ENCODE measurements around the gene MIR17HG. TPM values are rescaled to one million over a fixed set of nuclear protein-coding genes. Genes with fewer than 3 reads are reported as not detected.

Gene MIR17HG
- total RNA-seq, 1 donor from 2014 or later = not detected

- H3K27ac ChIP-seq = no peak overlapping the region
- no peak for DNase-seq (ENCODE audit: low spot score in 2 of 2)
- no peak overlapping the region for H3K4me3 ChIP-seq
- H3K4me1 ChIP-seq = no peaks in the 10 kb centered on the region
- H3K27me3 ChIP-seq = no peaks in the 10 kb centered on the region
- no peaks in the 10 kb centered on the region for H3K36me3 ChIP-seq
- TF ChIP-seq CTCF (IDR thresholded peaks at IDR 0.05) = no peak
- intact Hi-C loops (cut with DNase I) = no loop called here
- no peaks in the 10 kb centered on the region for H3K9me3 ChIP-seq
Measured at GRCh38 chr13:91305652-91306051, 41.8 kb upstream of the MIR17HG start.

GRCh38 chr13:91307887-91308286, 39.6 kb upstream of the MIR17HG start:
- H3K27ac ChIP-seq = no peak overlapping the region
- no peak for DNase-seq (ENCODE audit: low spot score in 2 of 2)
- no peak overlapping the region for H3K4me3 ChIP-seq
- intact Hi-C loops (cut with DNase I) = no loop called here
- TF ChIP-seq CTCF (IDR thresholded peaks at IDR 0.05) = no peak
- no peaks in the 10 kb centered on the region for H3K4me1 ChIP-seq
- no peaks in the 10 kb centered on the region for H3K36me3 ChIP-seq
- H3K27me3 ChIP-seq = no peaks in the 10 kb centered on the region
- H3K9me3 ChIP-seq = no peaks in the 10 kb centered on the region

GRCh38 chr13:91308299-91308698, 39.2 kb upstream of the MIR17HG start:
- no peak for DNase-seq (ENCODE audit: low spot score in 2 of 2)
- Histone ChIP-seq H3K27me3 (no peaks in the 10 kb centered on the region), H3K4me3 (no peak overlapping the region), H3K27ac (no peak overlapping the region), H3K9me3 (no peaks in the 10 kb centered on the region), H3K36me3 (no peaks in the 10 kb centered on the region), H3K4me1 (no peaks in the 10 kb centered on the region)
- no peak for TF ChIP-seq CTCF (IDR thresholded peaks at IDR 0.05)
- intact Hi-C loops (cut with DNase I) = no loop called here

GRCh38 chr13:91311491-91311890, 36.0 kb upstream of the MIR17HG start:
- Histone ChIP-seq H3K36me3 (no peaks in the 10 kb centered on the region), H3K9me3 (no peaks in the 10 kb centered on the region), H3K27ac (no peak overlapping the region), H3K4me1 (no peaks in the 10 kb centered on the region), H3K4me3 (no peak overlapping the region), H3K27me3 (no peaks in the 10 kb centered on the region)
- no peak for TF ChIP-seq CTCF (IDR thresholded peaks at IDR 0.05)
- no peak for DNase-seq (ENCODE audit: low spot score in 2 of 2)
- intact Hi-C loops (cut with DNase I) = no loop called here

GRCh38 chr13:91312324-91312723, 35.2 kb upstream of the MIR17HG start:
- Histone ChIP-seq H3K27me3 (no peaks in the 10 kb centered on the region), H3K9me3 (no peaks in the 10 kb centered on the region)

More at GRCh38 chr13:91312324-91312723, 35.2 kb upstream of the MIR17HG start:
- Histone ChIP-seq H3K4me1 (no peaks in the 10 kb centered on the region), H3K36me3 (no peaks in the 10 kb centered on the region), H3K4me3 (no peak overlapping the region), H3K27ac (no peak overlapping the region)
- DNase-seq (ENCODE audit: low spot score in 2 of 2) = no peak
- intact Hi-C loops (cut with DNase I) = loop anchor here (2.0 kb wide), 1 partner anchor 36 kb away; no protein-coding TSS in a partner anchor
- no peak for TF ChIP-seq CTCF (IDR thresholded peaks at IDR 0.05)
